HG03342 (cell line): ENCODE data around the gene FAM111A.
"Not testable (repeated sequence)": the region's sequence is repeated elsewhere in the genome, so short reads cannot be mapped to it uniquely, and the experiment has no call there.

Experiments used
- ATAC-seq: cut with Tn5 transposase; IDR thresholded peaks from one replicate; pipeline ENCODE4 v1.9.1; 2021; ENCODE audit warnings: mild to moderate bottlenecking, moderate library complexity; ENCODE audit not compliant: unreplicated experiment

The FAM111A gene

GRCh38 chr11:59142530-59143507, at the start of gene FAM111A:
Gene FAM111A (plus strand): TSS chr11:59142856. CDS start chr11:59148873, 6,017 bp downstream.
- peak; percentile 63 for ATAC-seq

- not testable (repeated sequence) for ATAC-seq
Measured at GRCh38 chr11:59093576-59093975, 49.1 kb upstream of the FAM111A start.

GRCh38 chr11:59095225-59095624, 47.4 kb upstream of the FAM111A start:
- peak; percentile 85 for ATAC-seq

GRCh38 chr11:59095972-59096575, 46.6 kb upstream of the FAM111A start:
- not testable (repeated sequence) for ATAC-seq

GRCh38 chr11:59097113-59097708, 45.4 kb upstream of the FAM111A start:
- no peak for ATAC-seq

GRCh38 chr11:59097938-59098337, 44.7 kb upstream of the FAM111A start:
- ATAC-seq: not testable (repeated sequence)

- peak; percentile 66 for ATAC-seq
Measured at GRCh38 chr11:59102259-59102765, 40.3 kb upstream of the FAM111A start.

- peak; percentile 74 for ATAC-seq
Measured at GRCh38 chr11:59106363-59107336, 36.0 kb upstream of the FAM111A start, which contains the start of gene FAM111B. Gene FAM111B (plus strand): TSS chr11:59107237. CDS start chr11:59109626, 2,389 bp downstream.

GRCh38 chr11:59107721-59108120, 34.9 kb upstream of the FAM111A start:
- peak; percentile 30 for ATAC-seq

GRCh38 chr11:59112494-59112893, 30.2 kb upstream of the FAM111A start:
- ATAC-seq: no peak

GRCh38 chr11:59114344-59114743, 28.3 kb upstream of the FAM111A start:
- ATAC-seq: no peak

GRCh38 chr11:59115553-59115952, 27.1 kb upstream of the FAM111A start:
- ATAC-seq: no peak

GRCh38 chr11:59117774-59118173, 24.9 kb upstream of the FAM111A start:
- no peak for ATAC-seq

- no peak for ATAC-seq
Measured at GRCh38 chr11:59119826-59120225, 22.8 kb upstream of the FAM111A start.

- ATAC-seq: peak; percentile 96
Measured at GRCh38 chr11:59135648-59136461, 6.8 kb upstream of the FAM111A start.

GRCh38 chr11:59136551-59136950, 6.1 kb upstream of the FAM111A start:
- ATAC-seq: not testable (repeated sequence)

- ATAC-seq: no peak
Measured at GRCh38 chr11:59137190-59137589, 5.5 kb upstream of the FAM111A start.

- no peak for ATAC-seq
Measured at GRCh38 chr11:59138643-59139042, 4.0 kb upstream of the FAM111A start.

- no peak for ATAC-seq
Measured at GRCh38 chr11:59141191-59141590, 1.5 kb upstream of the FAM111A start.
